Left forelimb (tissue), 1 donor: Measurements from ENCODE around the gene POGK.
"Not testable (repeated sequence)": the region's sequence is repeated elsewhere in the genome, so short reads cannot be mapped to it uniquely, and the experiment has no call there.

Source experiments
- DNase-seq: peaks from one replicate; pipeline ENCODE4 v3.0.0-alpha.2; 2018; ENCODE audit warnings: low spot score

POGK gene

DNA sequence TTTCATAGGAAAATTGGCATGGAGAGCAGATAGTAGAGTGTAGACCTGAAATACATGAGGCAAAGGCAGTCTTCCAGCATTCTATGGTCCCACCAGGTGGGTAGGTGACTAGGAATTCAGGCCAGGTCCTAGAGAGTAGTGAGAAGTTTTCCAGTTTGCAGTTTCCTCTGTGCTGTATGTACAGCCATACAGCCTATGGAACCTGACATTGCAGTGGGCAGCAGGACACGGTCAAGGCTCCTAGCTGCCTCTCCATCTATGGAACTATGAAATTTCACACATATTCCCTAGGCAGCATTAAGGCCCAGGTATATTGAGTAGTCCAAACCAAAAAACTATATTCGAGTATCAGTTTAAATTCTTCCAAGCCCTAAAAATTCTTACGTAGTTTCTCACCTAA is 16.3 kb downstream of the POGK start:
- no peak for DNase-seq

DNA sequence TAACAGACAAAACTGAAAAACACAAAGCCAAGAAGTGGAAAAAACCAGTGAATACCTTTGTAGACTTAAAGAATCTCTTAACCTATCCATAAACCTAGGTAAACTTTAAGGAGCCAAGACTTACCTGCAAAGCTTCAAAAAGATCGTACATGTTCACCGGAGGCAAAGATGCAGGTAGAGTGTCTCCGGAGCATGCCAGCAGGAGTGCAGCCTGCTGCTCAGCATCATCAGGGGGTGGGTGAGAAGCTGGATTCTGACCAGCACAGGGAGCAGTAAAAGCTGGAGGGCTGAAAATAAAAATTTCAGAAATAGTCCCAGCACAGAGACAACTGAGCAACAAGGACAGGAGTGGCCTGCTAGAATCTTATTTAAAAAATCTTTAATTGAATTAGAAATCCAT is 18.7 kb downstream of the POGK start:
- no peak for DNase-seq

DNA sequence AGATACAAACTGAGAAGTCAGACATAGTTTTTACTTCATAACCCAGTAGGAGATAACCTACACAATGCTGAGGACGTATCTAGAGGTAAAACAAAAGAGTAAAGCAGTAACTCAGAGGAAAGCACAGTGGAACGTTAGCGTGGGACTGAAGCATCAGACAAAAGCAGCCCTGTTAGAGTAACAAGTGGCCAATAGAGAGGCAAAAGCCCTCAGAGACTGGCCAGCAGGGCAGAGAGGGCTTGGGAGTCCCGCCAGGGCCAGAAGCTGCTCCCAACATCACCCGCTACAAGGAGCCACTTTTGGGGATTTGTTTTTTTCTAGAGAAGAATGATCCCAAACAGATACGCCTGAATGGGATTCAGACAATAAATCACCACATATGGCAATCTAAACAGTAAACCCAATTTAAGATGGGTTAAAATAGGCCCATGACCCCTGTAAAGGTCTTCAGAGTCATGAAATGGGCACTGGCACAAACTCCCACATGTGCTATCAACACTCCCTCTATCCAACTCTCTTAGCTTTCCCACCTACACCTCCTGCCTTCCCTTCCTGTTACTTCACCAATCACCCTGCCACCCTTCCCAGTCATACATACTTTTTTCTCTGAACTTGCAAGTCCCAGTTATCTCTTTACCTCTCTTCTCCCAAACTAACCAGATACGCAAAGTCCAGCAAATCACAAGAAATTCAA is 19.6 kb downstream of the POGK start:
- no peak for DNase-seq

DNA sequence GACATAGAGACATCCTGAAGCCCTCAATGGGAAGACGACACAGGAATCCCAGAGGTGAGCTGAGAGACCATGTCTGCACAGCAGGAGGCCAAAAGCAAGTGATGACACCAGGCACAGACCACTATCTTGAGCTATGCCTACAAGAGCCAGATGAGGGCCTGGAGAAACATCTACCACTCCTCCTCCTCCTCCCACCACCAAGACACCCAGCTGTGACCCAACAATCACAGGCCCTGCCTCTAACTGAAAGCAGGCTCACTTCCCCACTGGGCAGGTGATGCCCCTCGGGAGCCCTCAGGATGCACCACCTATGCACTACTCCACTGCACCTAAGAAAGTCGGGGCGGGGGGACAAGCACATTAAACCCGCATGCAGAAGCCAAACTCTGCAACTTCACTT is 20.3 kb downstream of the POGK start:
- DNase-seq = no peak

DNA sequence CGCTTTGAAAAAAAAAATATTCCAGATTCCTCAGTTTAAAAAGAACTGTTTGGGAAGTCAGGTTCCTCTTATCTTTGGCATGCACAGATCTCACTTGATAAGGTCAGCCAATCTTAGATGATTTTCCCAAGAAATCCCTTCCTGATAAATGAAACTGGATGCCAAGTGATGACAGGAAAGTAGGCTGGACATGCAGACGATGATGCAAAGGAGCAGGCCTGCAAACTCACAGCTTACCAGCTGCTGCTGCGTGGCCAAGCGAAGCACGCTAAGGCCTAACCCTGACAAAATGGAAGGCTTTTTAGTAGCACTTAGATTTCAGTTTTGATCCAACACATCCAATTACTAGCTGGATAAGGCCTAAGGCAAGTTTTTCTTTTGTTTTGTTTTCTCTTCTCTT is 26.7 kb downstream of the POGK start:
- no peak for DNase-seq

DNA sequence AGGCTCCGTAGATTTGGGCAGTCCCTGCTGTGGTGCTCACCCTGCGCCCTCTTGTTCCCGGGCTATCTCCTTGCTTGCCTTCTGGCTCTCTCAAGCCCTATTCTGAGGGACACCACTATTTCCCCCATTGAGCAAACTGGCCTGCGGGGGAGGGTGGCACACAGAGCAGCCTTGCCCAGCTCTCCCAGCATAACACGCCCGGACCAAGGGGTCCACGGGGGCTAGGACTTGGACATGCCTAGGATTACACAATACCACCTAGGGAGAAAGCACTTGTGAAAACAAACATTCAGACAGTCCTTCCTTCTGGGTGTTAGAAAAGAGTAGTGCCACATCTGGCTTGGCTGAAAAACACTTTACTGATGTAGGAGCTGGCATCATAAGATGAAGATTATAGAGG is 29.4 kb downstream of the POGK start:
- DNase-seq = no peak

DNA sequence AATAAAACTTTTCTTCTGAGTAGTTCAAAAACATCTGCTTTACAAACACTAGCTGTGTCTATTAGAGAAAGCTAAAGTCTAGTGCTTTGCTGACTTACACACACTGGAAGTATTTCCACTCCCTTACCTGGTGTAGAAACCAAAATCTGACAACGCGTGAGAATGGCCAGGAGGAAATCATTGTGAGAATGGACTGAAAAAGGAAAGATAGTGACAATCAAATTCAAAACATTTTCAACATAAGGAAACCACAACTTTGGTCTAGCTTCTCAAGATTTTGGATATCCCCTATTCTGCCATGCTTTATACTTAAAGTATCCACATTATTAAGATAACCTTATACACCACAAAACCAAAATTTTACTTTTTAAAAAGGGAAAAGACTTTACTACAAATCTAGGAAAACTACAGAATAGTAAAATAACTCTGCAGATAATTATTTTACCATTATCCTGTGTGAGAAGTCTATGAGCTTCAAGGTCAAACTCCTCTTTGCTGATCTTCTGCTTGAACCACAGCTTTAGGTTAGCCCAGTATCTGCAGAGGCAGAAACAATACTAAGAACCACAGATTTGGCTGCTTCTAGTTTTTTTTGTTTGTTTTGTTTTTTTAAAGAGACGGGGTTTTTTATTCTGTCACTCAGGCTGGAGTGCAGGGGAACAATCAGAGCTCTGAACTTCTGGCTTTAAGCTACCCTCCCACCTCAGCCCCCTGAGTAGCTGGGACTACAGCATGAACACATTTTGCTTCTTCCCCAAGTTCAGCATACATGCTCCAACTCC is 30.2 kb downstream of the POGK start:
- DNase-seq = no peak

DNA sequence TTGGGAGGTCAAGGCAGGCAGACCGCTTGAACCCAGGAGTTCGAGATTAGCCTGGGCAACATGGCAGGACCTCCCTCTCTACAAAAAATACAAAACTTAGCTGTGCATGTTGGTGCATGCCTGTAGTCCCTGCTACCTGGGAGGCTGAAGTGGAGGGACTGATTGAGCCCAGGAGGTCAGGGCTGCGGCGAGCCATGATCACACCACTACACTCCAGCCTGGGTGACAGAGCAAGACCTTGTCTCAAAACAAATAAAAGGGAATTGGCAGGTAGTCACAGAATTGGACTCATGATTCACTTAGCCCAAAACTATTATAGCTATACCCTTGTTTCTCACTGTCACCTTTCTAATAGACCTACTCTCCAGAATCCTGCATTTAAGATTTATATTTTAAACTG is 31.3 kb downstream of the POGK start:
- no peak for DNase-seq

DNA sequence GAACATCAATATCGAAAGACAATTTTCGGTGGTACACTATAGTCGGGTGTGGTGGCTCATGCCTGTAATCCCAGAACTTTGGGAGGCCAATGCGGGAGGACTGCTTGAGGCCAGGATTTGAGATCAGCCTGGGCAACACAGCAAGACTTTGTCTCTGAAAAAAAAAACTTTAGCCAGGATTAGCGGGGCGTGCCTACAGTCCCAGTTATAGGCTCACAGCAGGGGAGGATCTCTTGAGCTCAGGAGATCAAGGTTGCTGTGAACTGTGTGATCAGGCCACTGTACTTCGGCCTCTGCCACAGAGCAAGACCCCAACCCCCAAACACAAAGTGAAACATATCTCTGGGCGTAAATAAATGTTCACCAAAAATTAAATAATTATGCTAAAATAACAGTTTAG is 35.2 kb downstream of the POGK start:
- no peak for DNase-seq

DNA sequence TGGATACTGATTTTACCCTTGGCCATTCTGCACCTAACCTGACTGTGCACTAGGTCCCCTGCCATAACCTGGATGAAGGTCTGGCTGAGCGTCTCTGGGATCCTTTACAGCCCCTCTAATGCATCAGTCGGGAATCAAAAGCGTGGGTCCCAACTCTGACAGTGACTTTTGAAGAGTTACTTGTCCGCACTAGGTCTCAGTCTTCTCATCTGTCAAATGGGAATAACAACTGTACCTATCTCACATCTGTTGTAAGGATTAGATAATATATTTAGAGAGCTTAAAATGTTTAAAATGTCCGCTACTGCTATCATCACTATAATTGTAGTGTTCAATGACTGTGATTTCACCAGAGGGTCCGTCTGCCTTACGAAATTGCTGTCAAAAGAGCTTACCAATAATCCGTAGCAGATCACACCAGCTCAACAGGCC is 36.0 kb downstream of the POGK start:
- no peak for DNase-seq

DNA sequence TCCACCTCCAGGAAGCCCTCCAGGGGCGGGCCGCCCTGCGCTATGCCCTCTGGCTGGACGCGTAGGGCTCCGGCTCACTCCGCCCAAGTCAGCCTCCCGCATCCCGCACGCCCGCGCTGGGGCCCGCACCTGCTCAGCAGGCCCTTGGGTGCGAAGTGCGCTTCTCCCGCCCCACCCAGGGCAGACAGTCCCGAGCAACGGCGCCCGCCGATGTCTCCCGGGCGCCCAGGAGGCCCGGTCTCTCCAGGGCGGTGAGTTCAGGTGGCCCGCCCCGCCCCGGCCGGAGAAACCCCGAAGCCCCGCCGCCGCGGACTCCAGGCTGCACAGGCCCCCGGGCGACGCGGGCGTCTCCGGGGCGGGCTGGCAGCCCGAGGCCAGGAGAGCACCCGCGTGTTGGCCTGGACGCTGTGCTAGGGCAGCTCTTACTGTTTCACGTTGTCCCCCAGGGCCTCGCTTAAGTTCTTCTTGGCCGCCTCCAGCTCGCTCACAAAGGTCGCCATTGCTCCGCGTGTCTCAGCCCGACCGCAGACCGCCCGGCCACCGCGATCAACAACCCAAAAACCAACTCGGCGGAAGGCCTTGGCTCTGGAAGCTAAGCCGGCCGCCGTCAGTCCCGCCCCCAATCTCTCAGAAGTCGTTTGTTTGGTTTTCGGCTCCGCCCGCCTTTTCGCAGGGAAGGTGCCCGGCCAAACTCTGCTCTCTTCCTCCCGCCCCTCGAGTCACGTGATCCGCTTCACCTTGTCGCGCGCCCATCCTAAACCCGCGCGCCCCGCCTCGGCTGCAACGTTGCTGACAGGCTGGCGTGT is 36.7 kb downstream of the POGK start, which contains the start of gene TADA1:
Gene TADA1, minus strand, starts transcription at position 531 of the 806 bp plus-strand sequence. Its CDS starts 31 bp downstream, at position 500.
- DNase-seq = peak; percentile 96

DNA sequence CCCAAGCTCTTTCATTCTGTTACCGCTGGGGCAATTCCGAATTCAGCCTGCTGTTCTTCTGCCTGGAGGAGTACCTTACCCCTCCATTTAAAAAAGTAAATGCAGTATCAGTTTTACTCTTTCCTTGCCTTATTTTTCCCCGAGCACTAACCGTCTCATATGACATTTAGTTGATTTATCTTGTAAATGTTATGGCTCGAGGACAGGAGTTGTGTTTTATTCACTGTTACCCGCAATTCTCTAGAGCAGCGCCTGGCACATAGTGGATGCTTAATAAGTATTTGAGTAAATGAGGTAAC is 37.2 kb downstream of the POGK start:
- no peak for DNase-seq

DNA sequence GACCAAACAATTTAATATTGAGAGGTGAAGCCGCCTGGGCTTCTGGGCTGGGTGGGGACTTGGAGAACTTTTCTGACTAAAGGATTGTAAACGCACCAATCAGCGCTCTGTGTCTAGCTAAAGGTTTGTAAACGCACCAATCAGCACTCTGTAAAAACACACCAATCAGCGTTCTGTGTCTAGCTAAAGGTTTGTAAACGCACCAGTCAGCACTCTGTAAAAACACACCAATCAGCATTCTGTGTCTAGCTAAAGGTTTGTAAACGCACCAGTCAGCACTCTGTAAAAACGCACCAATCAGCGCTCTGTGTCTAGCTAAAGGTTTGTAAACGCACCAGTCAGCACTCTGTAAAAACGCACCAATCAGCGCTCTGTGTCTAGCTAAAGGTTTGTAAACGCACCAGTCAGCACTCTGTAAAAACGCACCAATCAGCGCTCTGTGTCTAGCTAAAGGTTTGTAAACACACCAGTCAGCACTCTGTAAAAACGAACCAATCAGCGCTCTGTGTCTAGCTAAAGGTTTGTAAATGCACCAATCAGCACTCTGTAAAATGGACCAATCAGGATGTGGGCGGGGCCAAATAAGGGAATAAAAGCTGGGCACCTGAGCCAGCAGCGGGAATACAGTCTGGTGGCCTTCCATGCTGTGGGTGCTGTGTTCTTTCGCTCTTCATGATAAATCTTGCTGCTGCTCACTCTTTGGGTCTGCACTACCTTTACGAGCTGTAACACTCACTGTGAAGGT is 39.1 kb downstream of the POGK start:
- DNase-seq = not testable (repeated sequence)

DNA sequence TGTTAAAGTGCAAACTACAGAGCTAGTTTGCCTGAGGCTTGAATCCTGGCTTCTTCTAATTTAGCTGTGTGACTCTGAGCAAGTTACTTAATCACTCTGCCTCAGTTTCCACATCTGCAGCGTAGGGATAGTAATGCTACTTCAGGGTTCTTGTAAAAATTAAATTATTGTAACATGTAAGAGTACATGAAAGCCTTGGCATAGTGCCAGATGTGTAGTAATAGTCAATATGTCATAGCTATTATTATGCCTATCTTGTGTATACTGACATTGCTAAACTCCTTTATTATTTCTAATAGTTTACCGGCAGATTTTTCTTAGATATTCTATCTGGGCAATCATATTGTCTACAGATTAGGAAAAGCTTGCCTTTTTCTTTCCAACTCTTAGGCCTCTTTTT is 43.6 kb downstream of the POGK start:
- DNase-seq = no peak

DNA sequence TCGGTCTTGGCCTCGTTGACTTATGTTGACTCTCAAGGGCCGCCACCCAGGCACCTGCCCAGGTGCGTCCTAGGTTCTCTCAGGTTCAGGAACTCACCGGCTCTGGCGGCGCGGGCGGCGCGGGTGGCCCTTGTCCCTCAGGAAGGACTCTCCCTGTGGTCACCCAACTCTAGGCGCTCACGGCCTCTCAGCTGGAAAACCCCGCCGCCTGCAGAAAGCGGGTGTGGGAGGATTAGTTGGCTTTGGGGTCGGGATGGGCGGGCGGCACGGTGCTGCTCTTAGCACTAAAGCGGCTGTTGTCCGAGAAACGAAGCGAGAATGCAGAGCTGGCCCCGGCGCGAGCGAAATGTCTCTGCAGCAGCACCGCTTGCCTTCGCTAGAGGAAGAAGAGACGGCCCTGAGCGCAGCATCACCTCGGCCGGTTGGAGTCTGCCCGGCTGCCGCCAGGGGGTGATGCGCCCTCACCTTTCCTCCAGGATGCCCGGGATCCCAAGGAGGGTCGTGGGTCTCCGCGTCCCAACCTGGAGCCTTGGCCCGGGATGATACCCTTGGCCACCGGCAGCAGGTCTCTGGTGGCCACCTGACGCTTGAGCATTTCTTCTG is 44.9 kb downstream of the POGK start:
- peak; percentile 75 for DNase-seq

DNA sequence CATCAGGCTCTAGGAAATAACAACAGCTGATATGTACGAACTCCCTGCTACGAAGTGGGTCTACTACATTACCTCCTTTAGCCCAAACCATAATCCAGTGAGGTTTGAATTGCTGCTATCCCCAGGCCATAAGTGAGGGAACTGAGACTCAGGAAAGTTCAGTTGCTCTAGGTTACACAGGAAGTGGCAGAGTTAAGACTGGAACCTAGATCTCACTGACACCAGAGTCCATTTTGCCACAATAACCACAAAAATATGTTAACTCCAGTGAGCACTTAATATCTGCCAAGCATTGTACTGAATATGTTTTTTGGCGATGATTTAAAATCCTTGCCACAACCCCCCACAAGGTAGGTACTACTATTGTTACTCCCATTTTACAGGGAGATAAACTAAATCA is 45.7 kb downstream of the POGK start:
- DNase-seq = no peak

DNA sequence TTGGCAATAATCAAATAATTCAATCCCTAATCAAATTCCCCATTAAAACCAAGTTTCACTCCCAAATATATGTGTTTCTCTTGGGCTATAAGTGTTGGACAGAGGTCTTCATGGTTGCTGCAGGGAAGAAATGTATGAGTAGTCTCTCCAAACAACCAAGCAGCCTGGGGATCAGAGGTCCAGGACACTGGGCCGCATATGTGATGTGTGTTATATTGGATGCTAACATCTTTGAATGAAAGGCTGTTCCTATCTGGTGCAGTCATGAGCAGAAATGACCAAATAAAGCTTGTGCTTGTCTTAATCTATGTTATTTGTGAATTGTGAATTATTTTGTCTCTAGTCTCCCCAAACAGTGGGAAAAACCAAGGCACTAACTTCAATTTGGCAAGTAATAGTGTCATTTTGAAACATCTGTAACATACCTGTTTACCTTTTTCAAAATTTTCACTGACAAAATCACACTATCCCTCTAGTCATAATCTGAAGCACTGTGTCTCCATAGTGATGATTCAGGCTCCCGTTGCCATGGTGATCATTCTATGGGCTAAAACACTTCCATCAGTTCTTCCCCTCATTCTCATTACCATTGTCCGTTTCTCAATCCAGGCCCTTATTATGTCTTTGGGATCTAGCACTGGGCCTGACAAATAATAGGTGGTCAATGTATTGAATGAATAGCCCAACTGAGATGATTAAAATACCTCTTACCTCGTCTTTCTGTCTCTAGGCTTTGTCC is 49.3 kb downstream of the POGK start:
- DNase-seq = no peak

DNA sequence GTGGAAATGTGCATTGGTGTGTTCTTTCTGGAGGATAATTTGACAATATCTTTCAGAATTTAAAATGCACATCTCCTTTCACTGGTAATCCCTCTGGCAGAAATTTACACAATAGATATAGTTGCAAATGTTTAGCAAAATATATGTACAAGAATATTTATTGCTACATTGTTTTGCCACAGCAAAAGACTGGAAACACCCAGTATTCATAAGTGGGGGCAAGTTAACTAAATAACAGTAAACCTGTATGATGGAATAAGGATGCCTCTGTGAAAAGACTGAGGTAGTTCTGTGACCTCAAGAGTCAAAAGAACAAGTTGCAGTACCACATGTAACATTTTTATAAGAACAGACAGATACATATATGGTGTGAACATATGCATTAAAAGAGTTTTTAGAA is 50.5 kb downstream of the POGK start:
- no peak for DNase-seq

DNA sequence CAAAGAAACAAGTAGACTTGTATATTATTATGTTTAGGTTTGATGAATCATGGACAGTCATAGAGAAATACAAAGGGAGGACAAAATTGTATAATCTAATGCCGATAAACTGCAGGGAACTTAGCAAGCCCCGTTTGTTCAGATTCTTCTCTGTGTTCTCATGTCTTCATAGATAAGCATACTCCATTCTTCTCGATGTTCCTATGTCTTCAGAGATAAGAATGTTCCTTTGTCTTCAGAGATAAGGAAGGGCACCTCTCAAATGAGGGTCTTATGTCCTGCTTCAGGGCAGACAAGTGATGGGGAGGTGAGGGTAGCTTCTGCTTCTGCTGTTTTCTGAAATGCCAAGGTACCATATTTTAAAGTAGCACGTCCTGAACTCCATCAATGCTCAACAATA is 56.5 kb downstream of the POGK start:
- DNase-seq = no peak

DNA sequence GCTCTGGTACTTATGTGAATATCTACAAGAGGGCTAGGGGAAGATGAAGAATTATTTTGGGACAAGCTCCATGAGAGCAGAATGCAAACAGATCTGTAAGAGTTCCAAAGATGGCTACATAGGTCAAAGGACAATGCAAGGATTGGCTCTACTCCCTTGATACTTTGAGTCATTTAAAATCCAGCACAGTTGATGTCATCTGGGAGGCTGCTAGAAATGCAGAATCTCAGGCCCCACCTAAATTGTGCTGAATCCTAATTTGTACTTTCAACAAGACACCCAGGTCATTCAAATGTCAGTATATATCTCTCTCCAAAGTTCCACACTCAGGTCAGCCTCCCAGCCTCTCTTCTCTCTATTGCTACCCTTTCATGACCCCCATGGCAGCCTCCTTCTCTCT is 60.5 kb downstream of the POGK start:
- DNase-seq = no peak

DNA sequence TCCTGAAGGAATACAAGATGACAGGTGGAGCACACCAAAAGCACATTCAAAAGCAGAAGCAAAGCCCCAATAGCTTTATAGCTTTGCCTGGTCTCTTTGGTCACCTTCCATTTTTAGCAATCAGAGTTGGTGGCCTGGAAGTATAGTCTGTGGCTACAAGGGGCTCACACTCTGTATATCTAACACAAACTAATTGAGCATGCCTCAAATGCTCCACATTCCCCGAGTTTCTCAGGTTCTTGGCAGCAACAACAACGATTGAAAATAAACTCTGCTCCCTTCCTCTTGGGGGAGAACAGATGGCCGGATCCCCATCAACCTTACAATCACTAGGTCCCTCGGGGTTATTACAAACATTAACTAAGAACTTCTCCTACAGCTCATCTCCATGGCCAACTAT is 61.7 kb downstream of the POGK start:
- no peak for DNase-seq
